OCI-LY1 (cell line): ENCODE measurements around the gene SMIM29.

Source experiments
- EZH2 ChIP-seq: fragments of 200-600 bp; sonication (generic), shearing (Covaris generic); IDR thresholded peaks from 2 replicates; pipeline ENCODE4 v1.8.0; 2017; ENCODE audit warnings: borderline replicate concordance, mixed run types, mild to moderate bottlenecking, antibody characterized with exemption, low read length, moderate library complexity, mixed read lengths
- TF ChIP-seq, protein P1 (sequence below): fragments of 200-600 bp; sonication (generic), shearing (Covaris generic); IDR thresholded peaks from 2 replicates; pipeline ENCODE4 v1.5.1; 2017; ENCODE audit warnings: mild to moderate bottlenecking, antibody characterized with exemption, low read length, moderate library complexity, mixed read lengths

DNA sequence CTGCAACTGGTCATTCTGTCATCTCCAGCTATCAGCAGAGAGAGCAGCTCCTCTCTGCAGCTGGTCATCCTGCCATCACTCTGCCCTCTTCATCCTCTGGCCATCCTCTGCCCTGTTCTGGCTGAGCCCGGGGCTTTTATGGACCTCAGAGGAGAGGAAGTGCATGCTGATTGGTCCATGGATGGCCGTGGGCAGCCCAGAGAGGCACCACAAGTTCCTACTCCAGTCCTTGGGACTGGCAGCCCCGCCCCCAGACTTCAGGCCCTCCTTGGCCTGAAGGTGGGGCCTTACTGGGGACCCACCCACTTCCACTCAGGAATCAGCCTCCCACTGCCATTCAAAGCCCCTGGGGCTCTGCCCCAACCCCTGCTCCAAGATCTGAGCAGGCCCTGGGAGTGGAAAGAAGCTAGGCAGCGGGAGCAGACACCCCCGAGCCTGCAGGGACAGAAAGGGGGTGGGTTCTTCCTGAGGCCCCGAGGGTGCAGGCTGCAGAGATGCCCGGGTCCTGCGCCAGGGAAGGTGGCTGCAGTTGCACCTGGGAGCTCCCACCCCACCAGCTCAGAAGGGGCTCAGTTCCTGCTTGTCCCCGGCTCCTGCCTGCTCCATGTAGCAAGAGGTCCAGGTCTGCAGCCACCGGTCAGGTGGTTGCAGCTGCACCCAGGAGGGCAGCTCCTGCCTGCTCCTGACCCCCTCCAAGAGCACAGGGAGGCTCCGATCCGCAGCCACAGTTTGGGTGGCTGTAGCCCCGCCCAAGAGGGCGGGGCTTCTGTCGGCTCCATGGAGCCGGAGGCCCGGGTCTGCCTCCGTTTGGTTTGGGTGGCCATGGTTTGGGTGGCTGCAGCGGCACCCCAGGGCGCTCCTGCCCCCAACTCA lies 46.2 kb downstream of the SMIM29 start:
- TF ChIP-seq, protein P1, sequence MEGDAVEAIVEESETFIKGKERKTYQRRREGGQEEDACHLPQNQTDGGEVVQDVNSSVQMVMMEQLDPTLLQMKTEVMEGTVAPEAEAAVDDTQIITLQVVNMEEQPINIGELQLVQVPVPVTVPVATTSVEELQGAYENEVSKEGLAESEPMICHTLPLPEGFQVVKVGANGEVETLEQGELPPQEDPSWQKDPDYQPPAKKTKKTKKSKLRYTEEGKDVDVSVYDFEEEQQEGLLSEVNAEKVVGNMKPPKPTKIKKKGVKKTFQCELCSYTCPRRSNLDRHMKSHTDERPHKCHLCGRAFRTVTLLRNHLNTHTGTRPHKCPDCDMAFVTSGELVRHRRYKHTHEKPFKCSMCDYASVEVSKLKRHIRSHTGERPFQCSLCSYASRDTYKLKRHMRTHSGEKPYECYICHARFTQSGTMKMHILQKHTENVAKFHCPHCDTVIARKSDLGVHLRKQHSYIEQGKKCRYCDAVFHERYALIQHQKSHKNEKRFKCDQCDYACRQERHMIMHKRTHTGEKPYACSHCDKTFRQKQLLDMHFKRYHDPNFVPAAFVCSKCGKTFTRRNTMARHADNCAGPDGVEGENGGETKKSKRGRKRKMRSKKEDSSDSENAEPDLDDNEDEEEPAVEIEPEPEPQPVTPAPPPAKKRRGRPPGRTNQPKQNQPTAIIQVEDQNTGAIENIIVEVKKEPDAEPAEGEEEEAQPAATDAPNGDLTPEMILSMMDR = no peak
- TF ChIP-seq EZH2 = no peak
